ENCODE measurements around the gene CACNA1C.

The CACNA1C gene

DNA sequence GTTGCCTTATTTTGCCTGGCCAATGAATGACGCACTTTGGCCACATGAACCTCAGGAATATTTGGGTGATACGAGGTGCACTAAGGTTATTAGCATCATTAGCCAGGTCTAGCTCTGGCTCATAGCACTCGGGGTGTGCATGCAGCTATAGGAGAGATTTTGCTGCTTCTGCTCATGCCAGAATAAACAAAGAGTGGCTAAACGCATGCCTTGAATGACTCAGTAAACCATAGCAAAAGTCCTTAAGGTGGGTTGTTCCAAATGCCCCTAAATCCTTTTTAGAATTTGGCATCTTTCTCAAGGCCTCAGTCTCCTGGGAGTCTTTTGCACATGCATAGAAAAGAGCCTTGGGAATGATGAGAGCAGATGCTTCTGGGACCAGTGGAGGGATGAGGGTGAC, 398.2 kb downstream of the CACNA1C start:
- Histone ChIP-seq H3K36me3 (no peaks in the 10 kb centered on the region), H3K4me2 (no peak overlapping the region), H3K27ac (no peak overlapping the region), H3K4me3 (no peak overlapping the region), H3K4me1 (peaks cover 13 to 26% (median 22%) of the 10 kb centered on the region in 10 experiments), H3K9me3 (replicated peaks in 1 of 11) (no peaks in the 10 kb centered on the region), H3K9ac (no peak overlapping the region), H4K20me1 (no peaks in the 10 kb centered on the region), H3K27me3 (no peaks in the 10 kb centered on the region)
- no peak for TF ChIP-seq Cebpa-rat (IDR thresholded peaks at IDR 0.05)

DNA sequence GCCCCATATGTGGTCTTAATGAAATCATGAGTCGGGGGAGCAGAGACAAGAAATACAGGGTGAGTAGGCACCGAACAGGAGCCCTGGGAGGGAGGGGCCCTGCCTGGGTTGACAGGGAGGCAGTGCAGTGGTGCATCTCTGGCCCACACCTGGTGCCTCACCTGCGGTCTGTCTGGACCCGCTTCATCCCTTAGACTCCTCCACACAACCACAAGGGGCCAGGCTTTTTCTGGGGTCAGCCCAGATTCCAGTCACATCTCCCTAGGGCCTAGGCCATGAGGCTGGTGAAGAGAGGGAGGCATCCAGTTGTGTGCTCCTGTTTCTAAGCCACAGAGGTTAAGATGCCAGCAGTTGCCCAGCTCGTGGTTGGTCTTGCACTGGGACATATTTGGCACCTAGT, 398.7 kb downstream of the CACNA1C start:
- Histone ChIP-seq H3K9me3 (replicated peaks in 1 of 11) (no peaks in the 10 kb centered on the region), H3K4me3 (no peak overlapping the region), H4K20me1 (no peaks in the 10 kb centered on the region), H3K4me1 (peaks cover 13 to 26% (median 22%) of the 10 kb centered on the region in 10 experiments), H3K4me2 (no peak overlapping the region), H3K9ac (no peak overlapping the region), H3K27ac (no peak overlapping the region), H3K36me3 (no peaks in the 10 kb centered on the region), H3K27me3 (no peaks in the 10 kb centered on the region)
- no peak for TF ChIP-seq Cebpa-rat (IDR thresholded peaks at IDR 0.05)

DNA sequence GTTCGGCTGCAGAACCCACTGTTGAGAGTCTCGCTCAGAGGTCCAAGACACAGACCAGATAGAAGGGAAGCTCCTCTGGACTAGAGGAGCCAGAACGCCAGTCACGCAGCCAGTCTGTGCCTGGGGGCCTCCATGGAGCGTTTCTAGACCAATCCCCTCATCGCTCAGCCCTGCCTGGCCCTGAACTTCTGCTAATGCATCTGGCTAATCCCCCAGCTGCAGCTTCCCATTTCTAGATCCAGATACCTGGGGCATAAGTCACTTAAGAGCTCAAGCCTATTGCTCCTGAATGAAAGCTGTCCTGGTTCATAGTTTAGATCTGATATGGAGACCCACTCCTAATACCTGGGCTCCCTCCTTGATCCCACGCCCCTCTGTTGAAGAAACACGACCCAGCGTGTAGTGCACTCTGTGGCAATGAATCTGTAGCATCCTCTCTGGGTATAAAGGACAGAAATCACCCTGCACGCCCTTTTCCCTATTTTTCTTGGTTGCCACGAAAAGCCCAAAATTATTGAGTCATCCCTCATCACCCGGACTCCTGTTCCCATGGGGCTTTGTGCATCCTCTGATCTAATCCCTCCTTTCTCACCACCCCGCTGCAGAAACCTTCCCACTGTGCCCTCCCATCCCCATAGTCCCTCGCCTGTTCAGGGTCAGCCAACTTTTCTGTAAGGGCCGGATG, 400.4 kb downstream of the CACNA1C start:
- Histone ChIP-seq H3K27me3 (no peaks in the 10 kb centered on the region), H4K20me1 (no peaks in the 10 kb centered on the region), H3K4me3 (no peak overlapping the region), H3K4me2 (peak overlapping the region; percentile 17 to 49 (median 37); a peak in 20 of 22 replicates), H3K27ac (no peak overlapping the region), H3K36me3 (no peaks in the 10 kb centered on the region), H3K9ac (no peak overlapping the region), H3K4me1 (peaks cover 13 to 26% (median 22%) of the 10 kb centered on the region in 10 experiments), H3K9me3 (replicated peaks in 1 of 11) (no peaks in the 10 kb centered on the region)
- TF ChIP-seq Cebpa-rat (IDR thresholded peaks at IDR 0.05): no peak

DNA sequence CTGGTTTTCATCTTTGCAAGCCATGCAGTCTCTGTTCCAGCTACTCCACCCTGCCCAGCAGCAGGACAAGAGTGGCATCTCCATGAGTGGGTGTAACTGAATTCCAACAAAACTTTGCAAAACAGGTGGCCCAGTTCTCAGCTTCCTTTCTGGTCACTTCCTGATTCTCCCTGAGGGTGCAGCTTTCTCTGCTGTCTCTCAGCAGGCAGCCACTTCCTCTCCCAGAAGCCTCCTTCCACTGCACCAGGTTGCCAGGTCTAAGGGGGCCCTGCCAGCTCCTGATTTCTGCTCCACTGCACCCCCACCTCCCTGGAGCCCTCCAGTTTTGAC, 400.9 kb downstream of the CACNA1C start:
- Histone ChIP-seq H3K4me2 (peak overlapping the region; percentile 17 to 49 (median 37)), H3K27ac (no peak overlapping the region), H3K36me3 (no peaks in the 10 kb centered on the region), H3K9ac (no peak overlapping the region), H3K9me3 (replicated peaks in 1 of 11) (no peaks in the 10 kb centered on the region), H3K27me3 (no peaks in the 10 kb centered on the region), H4K20me1 (no peaks in the 10 kb centered on the region), H3K4me3 (no peak overlapping the region), H3K4me1 (peaks cover 13 to 26% (median 22%) of the 10 kb centered on the region in 10 experiments)
- no peak for TF ChIP-seq Cebpa-rat (IDR thresholded peaks at IDR 0.05)

DNA sequence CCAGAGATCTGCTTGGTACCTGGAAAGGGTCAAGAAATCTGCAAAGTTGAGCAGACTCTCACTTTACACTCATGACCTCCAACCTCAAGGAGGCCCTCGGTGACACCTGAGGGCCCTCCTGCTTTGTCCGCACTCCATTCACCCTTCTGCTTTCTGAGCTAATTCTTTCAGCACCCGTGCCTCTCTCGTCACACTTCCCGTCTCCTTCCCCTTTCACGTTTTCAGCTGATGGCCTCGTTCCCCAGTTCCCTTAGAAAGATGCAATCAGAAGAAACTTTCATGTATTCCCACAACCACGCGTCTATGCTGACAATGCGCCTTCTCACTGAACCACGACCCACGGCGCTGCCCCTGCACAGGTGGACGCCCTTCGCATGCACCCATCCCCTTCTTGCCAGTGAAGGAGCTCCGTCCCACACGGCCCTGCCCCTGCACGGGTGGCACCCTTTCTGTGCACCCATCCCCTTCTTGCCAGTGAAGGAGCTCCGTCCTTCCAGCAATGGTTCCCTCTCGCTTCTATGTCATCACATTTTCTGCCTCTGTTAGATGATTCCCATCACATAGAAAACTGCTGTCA, 401.9 kb downstream of the CACNA1C start:
- Histone ChIP-seq H3K4me1 (peaks cover 13 to 20% (median 17%) of the 10 kb centered on the region in 10 experiments), H3K4me2 (peak overlapping the region; percentile 7 to 49 (median 34); a peak in 16 of 22 replicates), H4K20me1 (no peaks in the 10 kb centered on the region), H3K9me3 (replicated peaks in 1 of 11) (no peaks in the 10 kb centered on the region), H3K9ac (no peak overlapping the region), H3K4me3 (no peak overlapping the region), H3K27ac (no peak overlapping the region), H3K27me3 (no peaks in the 10 kb centered on the region), H3K36me3 (no peaks in the 10 kb centered on the region)
- TF ChIP-seq Cebpa-rat (IDR thresholded peaks at IDR 0.05): no peak

DNA sequence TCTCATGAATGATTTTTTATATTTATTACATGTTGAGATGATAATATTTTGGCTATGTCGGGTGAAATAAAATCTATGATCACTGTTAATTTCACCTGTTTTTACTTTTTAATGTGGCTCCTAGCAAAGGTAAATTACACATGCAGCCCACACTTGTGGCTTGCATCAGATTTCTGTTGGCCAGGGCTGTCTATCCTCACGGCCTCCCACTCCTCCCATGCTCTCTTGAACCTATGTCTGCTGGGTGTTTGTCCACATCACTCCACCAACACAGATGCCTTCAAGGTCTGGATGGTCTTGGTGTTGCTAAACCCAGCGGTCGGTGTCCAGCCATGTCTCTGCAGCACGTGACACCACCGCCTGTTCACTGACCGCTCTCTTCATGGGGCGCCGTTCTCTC, 402.6 kb downstream of the CACNA1C start:
- Histone ChIP-seq H3K4me2 (no peak overlapping the region), H3K4me3 (no peak overlapping the region), H3K9me3 (replicated peaks in 1 of 11) (no peaks in the 10 kb centered on the region), H3K36me3 (no peaks in the 10 kb centered on the region), H3K4me1 (peaks cover 13 to 20% (median 16%) of the 10 kb centered on the region in 10 experiments), H3K27ac (no peak overlapping the region), H3K9ac (no peak overlapping the region), H3K27me3 (no peaks in the 10 kb centered on the region), H4K20me1 (no peaks in the 10 kb centered on the region)
- TF ChIP-seq Cebpa-rat (IDR thresholded peaks at IDR 0.05): no peak

DNA sequence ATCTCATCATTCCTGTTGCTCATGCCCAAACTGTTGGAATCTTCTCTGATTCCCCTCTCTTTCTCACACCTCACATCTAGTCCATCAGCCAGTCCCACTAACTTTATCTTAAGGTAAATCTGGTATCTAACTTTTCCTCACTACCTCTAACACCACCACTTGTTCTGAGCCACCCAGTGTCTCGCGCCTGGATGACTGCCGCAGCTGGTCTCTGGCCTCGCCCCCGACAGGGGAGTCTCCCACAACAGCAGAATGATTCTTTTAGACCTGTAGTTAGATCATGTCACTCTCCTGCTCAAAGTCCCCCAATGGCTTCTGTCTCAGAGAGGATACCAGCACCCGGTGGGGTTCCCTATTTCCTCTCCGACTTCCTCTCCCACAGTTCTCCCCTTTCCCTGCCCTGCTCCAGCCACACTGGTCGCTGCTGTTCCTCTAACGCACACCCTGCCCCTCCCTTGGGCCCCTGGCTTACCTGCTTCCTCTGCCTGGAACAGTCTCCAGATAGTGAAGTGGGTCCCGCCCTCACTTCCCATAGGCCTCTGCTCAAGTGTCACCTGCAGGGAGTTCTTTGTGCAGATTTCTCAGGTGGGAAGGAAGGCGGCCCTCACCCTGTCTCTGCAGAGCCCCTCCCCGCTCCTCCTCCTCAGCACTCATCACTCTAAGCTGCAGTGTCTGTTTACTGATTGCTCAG, 403.5 kb downstream of the CACNA1C start:
- Histone ChIP-seq H3K4me2 (no peak overlapping the region), H3K9ac (no peak overlapping the region), H3K9me3 (replicated peaks in 1 of 11) (no peaks in the 10 kb centered on the region), H3K4me3 (no peak overlapping the region), H3K27me3 (no peaks in the 10 kb centered on the region), H4K20me1 (no peaks in the 10 kb centered on the region), H3K27ac (no peak overlapping the region), H3K4me1 (peaks cover 13 to 20% (median 16%) of the 10 kb centered on the region in 10 experiments), H3K36me3 (no peaks in the 10 kb centered on the region)
- no peak for TF ChIP-seq Cebpa-rat (IDR thresholded peaks at IDR 0.05)

DNA sequence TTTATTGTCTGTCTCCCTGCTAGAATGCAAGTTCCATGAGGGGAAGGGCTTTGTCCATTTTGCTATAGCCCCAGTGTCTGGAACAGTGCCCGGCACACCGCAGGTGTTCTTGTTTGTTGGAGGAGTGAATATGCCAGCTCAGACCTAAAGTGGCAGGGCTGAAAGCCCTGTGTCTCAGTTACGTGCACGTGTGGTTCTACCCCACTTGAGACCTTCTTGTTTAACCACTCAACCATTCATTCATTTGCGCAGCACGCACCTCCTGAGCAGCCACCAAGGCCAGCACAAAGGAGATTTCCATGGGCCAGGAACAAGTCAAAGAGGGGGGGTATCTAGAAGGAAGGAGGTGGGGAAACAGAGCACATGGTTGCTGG, 404.0 kb downstream of the CACNA1C start:
- H3K4me1 ChIP-seq: peaks cover 13 to 20% (median 16%) of the 10 kb centered on the region in 10 experiments
- no peaks in the 10 kb centered on the region for H3K27me3 ChIP-seq
- no peak overlapping the region for H3K4me2 ChIP-seq
- no peaks in the 10 kb centered on the region for H3K36me3 ChIP-seq
- H3K4me3 ChIP-seq: no peak overlapping the region
- no peaks in the 10 kb centered on the region for H4K20me1 ChIP-seq
- H3K27ac ChIP-seq: no peak overlapping the region
- H3K9me3 ChIP-seq (replicated peaks in 1 of 11): no peaks in the 10 kb centered on the region
- no peak for TF ChIP-seq Cebpa-rat (IDR thresholded peaks at IDR 0.05)
- no peak overlapping the region for H3K9ac ChIP-seq

DNA sequence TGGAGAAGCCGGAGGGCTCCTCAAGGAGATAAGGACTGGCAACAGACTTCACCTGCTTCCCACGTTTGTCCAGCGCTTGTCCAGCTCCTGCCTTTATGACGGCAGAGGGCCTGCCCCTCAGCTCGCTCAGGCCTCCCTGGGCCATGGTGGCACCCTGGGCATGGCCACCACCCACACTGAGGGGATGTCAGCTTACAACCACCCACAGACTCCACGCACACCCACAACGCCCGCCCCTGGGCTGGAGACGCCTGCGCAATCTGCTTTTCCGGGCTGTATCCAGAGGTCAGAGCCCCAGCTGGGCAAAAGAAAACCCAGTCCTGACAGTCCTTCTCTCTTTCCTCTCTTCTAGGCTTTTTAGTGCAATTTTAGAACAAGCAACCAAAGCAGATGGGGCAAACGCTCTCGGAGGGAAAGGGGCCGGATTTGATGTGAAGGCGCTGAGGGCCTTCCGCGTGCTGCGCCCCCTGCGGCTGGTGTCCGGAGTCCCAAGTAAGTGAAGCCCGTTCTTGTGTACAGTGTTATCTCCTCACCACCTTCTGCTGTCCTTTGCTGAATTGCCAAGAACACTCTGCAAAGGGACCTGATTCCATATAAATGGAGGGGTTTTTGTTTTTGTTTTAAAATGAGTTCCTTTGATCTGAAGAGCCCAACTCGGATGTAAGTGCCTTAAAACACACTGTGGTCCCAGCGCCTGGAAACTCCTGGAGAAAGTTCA, 404.6 kb downstream of the CACNA1C start:
- Histone ChIP-seq H3K4me2 (no peak overlapping the region), H3K36me3 (no peaks in the 10 kb centered on the region), H3K4me1 (peaks cover 13 to 20% (median 16%) of the 10 kb centered on the region in 10 experiments), H4K20me1 (no peaks in the 10 kb centered on the region), H3K4me3 (no peak overlapping the region), H3K9ac (no peak overlapping the region), H3K27ac (no peak overlapping the region), H3K9me3 (replicated peaks in 1 of 11) (no peaks in the 10 kb centered on the region), H3K27me3 (no peaks in the 10 kb centered on the region)
- TF ChIP-seq Cebpa-rat (IDR thresholded peaks at IDR 0.05): no peak
